K562 (cell line): ENCODE data around the gene TLNRD1. TPM values are rescaled to one million over a fixed set of nuclear protein-coding genes. Genes with fewer than 3 reads are reported as not detected.
A peak's percentile ranks its signal among the peaks of the same experiment; 100 is the strongest.

Source experiments
- ATF3 ChIP-seq, 2 experiments: fragments of 450-650 bp in 1 of 2; sonication (generic) in 1 of 2; formaldehyde crosslinking in 1 of 2; IDR thresholded peaks in 1 of 2; conservative IDR thresholded peaks in 1 of 2; 2 replicates each; pipeline versions ENCODE4 v1.6.1 to v1.8.1; 2016 to 2023; ENCODE audit warnings: mild to moderate bottlenecking in 2 of 2, moderate library complexity in 2 of 2, inconsistent platforms in 1 of 2, missing genetic modification reagents in 1 of 2
- BRF2 ChIP-seq: IDR thresholded peaks from 3 replicates; pipeline ENCODE4 v1.6.1; 2011; ENCODE audit warnings: borderline replicate concordance, mild to moderate bottlenecking; ENCODE audit not compliant: insufficient read length, insufficient read depth
- CREB3 ChIP-seq: fragments of 450-650 bp; conservative IDR thresholded peaks from 2 replicates; pipeline ENCODE4 v1.6.1; 2016; ENCODE audit warnings: missing genetic modification characterization, low read depth, mild to moderate bottlenecking, missing compliant biosample characterization, moderate library complexity
- PCBP2 ChIP-seq: fragments of 200-400 bp; formaldehyde crosslinking; IDR thresholded peaks from 2 replicates; pipeline ENCODE4 v1.6.1; 2018; ENCODE audit warnings: low read length, low read depth, mild to moderate bottlenecking, moderate library complexity; ENCODE audit not compliant: poor library complexity, severe bottlenecking
- SFPQ ChIP-seq: fragments of 200-400 bp; formaldehyde crosslinking; IDR thresholded peaks from 2 replicates; pipeline ENCODE4 v1.6.1; 2017; ENCODE audit warnings: mild to moderate bottlenecking, low read depth, low read length, moderate library complexity
- ZBTB40 ChIP-seq, 2 experiments: fragments of 450-650 bp in 1 of 2; sonication (generic) in 1 of 2; formaldehyde crosslinking in 1 of 2; IDR thresholded peaks; 2 replicates each; pipeline versions ENCODE4 v1.7.1 to v1.9.0; 2016 to 2022; ENCODE audit warnings: inconsistent platforms in 1 of 2, mild to moderate bottlenecking in 1 of 2, missing genetic modification reagents in 1 of 2
- polyA plus RNA-seq, 8 experiments: library from polyadenylated mRNA; depleted of rRNA in 4 of 8; stranded (reverse) in 5 of 8; unstranded in 3 of 8; fragments of >200 nt; fragmentation: Nextera tagmentation in 2 of 8; fragmentation: Illumina TruSeq in 1 of 8; extraction: Ambion mirVana in 2 of 8; extraction: Trizol in 1 of 8; gene quantifications; 2 replicates each; pipeline versions ENCODE4 v1.2.1 to v1.2.3, GENCODE V29; 2011 to 2014; ENCODE audit warnings: inconsistent platforms in 1 of 8, missing spikeins in 1 of 8
- total RNA-seq, 7 experiments: library from RNA; depleted of rRNA in 6 of 7; stranded (reverse); fragments of >200 nt in 6 of 7; fragmentation: Illumina TruSeq in 2 of 7; extraction: Trizol in 2 of 7; gene quantifications; 2 replicates each; pipeline versions ENCODE4 v1.2.1 to v1.2.3, GENCODE V29; 2011 to 2021; ENCODE audit warnings: low replicate concordance in 1 of 7

Gene TLNRD1
- total and polyA plus RNA-seq, 9 of the 15 experiments (the other 6 are each of a cell fraction or from before 2014, with no cell fraction given) = 1.1 to 33.1 (median 5.7) TPM

GRCh38 chr15:80989518-80990478, 10.9 kb upstream of the TLNRD1 start, which contains the start of gene MESD (continued):
- TF ChIP-seq BRF2 (no peak), PCBP2 (no peak), CREB3 (tag) (no peak), SFPQ (no peak), ATF3 (IDR thresholded peaks at IDR 0.05) (no peak), ATF3 (CRISPR knock-in tag; conservative IDR thresholded peaks at IDR 0.05) (no peak), ZBTB40 (IDR thresholded peaks at IDR 0.05) (peak; percentile 56), ZBTB40 (CRISPR knock-in tag; IDR thresholded peaks at IDR 0.05) (no peak)
